Heart left ventricle (tissue), 13 donors: ENCODE results near the gene DUSP22.

Experiments
- CTCF ChIP-seq, 12 donors: fragments of 200-600 bp; sonication (generic) in 4 of 12; IDR thresholded peaks; one replicate each; pipeline versions ENCODE4 v1.5.0 to v1.8.0; 2018 to 2022; ENCODE audit warnings: antibody characterized with exemption in 12 of 12, mild to moderate bottlenecking in 5 of 12
- POLR2A ChIP-seq, 2 donors: fragments of 450-650 bp; IDR thresholded peaks; one replicate each; pipeline ENCODE4 v1.6.1; 2017; ENCODE audit warnings: antibody characterized with exemption in 2 of 2, mild to moderate bottlenecking in 2 of 2, moderate library complexity in 2 of 2
- donor health status: ischemic (EF 13 %, LVEDD 7.1; RV severe dilation, severe dysfunction).
- donor health status: DM: no; HTN: yes; CAD: no.
- donor health status: DM: no; HTN: no; CAD: no.
- donor health status: ischemic (EF 25% LVEDD 6.9; RV normal size, moderate dysfunction).
- donor health status: ischemic (EF 25% LVEDD 5.7; RV mildly dilated, moderate dysfunction).
- donor health status: ischemic (EF 35%, LVEDD 5.7; RV mildly dilated, moderate dysfunction).
- donor health status: nonischemic (EF 11% LVEDD 7.7; RV severe dilation, severe dysfunction).
- donor health status: DM: yes; HTN: yes; CAD: no.
- donor health status: PGD.
- donor health status: ischemic (EF 29% LVEDD 5.4; RV normal size, mild dysfunction).
- donor health status: nonischemic (EF 23%, LVEDD 6.1; RV moderate dilation, normal function).

GRCh38 chr6:354631-355280, 62.5 kb downstream of the DUSP22 start:
- TF ChIP-seq CTCF (IDR thresholded peaks at IDR 0.05), result no peak
- no peak for TF ChIP-seq POLR2A (IDR thresholded peaks at IDR 0.05)
